ENCODE results near the gene TRAPPC2L.

The TRAPPC2L gene

DNA sequence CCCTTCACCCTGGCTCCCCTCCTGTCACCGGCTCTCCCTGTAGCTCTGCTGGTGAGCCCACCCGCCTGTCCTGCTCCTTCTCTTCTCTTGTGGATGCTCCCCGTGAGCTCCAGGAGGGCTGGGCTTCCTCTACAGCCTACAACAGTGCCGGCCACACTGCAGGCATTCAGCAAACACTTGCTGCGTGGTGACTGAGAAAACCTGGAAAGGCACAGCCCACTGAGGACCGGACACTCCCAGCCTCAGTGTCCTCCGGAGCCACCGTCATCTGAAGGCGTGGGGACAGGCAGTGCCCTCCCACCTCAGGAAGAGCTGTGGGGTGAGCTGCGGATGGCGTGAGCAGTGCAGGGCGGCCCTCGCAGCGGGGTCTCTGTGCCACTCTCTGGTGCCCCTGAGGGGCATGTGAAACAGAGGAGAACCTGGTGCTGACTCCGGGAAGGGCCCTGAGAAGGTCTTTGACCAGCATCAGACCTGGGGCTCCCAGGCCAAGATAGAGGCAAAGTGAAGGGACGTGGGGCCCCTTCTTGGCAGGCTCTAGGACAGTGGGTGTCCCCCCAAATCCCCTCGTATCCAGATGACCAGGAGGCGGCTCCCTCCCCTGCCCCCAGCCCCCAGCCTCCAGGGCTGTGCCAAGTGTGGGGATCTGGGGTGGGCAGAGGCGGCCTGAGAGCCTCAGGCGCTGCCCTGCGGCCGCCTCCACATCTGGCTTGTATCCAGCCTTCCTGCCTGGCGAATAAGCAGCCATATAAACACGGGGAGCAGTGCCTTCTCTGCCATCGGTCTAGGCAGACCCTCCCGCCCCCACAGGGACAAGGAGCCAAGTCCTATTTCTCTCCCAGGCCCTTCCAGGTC, 53.6 kb downstream of the TRAPPC2L start:
- Histone ChIP-seq H3K4me1 (ENCODE audit: control insufficient read depth, insufficient read depth, low read length) (peaks cover 3% of the 10 kb centered on the region), H3K9me3 (ENCODE audit: control insufficient read depth, low read length) (no peaks in the 10 kb centered on the region), H3K27me3 (ENCODE audit: control insufficient read depth, insufficient read depth, low read length, poor library complexity, severe bottlenecking) (no peaks in the 10 kb centered on the region), H3K4me3 (ENCODE audit: insufficient read depth, low read depth, low read length) (no peak overlapping the region), H3K36me3 (ENCODE audit: control insufficient read depth, insufficient read depth, low read length) (no peaks in the 10 kb centered on the region), H3K27ac (ENCODE audit: insufficient read depth, low read depth, low read length, poor library complexity, severe bottlenecking) (no peak overlapping the region)
- WGBS, 2 experiments, result 79 to 81% methylated on average over 26 of the region's 26 CpGs

- Histone ChIP-seq H3K9me3 (ENCODE audit: control insufficient read depth, low read length) (no peaks in the 10 kb centered on the region), H3K27ac (ENCODE audit: insufficient read depth, low read depth, low read length, poor library complexity, severe bottlenecking) (no peak overlapping the region), H3K27me3 (ENCODE audit: control insufficient read depth, insufficient read depth, low read length, poor library complexity, severe bottlenecking) (no peaks in the 10 kb centered on the region), H3K4me3 (ENCODE audit: insufficient read depth, low read depth, low read length) (no peak overlapping the region), H3K36me3 (ENCODE audit: control insufficient read depth, insufficient read depth, low read length) (no peaks in the 10 kb centered on the region), H3K4me1 (ENCODE audit: control insufficient read depth, insufficient read depth, low read length) (peaks cover 3% of the 10 kb centered on the region)
- 88 to 90% methylated on average over 36 of the region's 36 CpGs for WGBS, 2 experiments
Observed at GRCh38 chr16:88911136-88911945, 54.4 kb downstream of the TRAPPC2L start.

- H3K4me1 ChIP-seq (ENCODE audit: control insufficient read depth, insufficient read depth, low read length), result peaks cover 7% of the 10 kb centered on the region
- WGBS, 2 experiments, result 92 to 96% methylated on average over 16 of the region's 16 CpGs
Observed at GRCh38 chr16:88911946-88912310, 55.0 kb downstream of the TRAPPC2L start.

More at GRCh38 chr16:88911946-88912310, 55.0 kb downstream of the TRAPPC2L start:
- H3K27me3 ChIP-seq (ENCODE audit: control insufficient read depth, insufficient read depth, low read length, poor library complexity, severe bottlenecking), result no peaks in the 10 kb centered on the region
- no peak overlapping the region for H3K27ac ChIP-seq (ENCODE audit: insufficient read depth, low read depth, low read length, poor library complexity, severe bottlenecking)
- H3K9me3 ChIP-seq (ENCODE audit: control insufficient read depth, low read length), result no peaks in the 10 kb centered on the region
- H3K36me3 ChIP-seq (ENCODE audit: control insufficient read depth, insufficient read depth, low read length), result no peaks in the 10 kb centered on the region
- H3K4me3 ChIP-seq (ENCODE audit: insufficient read depth, low read depth, low read length), result no peak overlapping the region
